HCT116 (cell line): ENCODE results near the gene URAD. TPM values are rescaled to one million over a fixed set of nuclear protein-coding genes. Genes with fewer than 3 reads are reported as not detected.

ENCODE experiments used
- ATAC-seq: fragments of 200-7000 bp; cut with Tn5 transposase; 2 replicates; pipeline ENCODE4 v1.9.1; 2020; ENCODE audit warnings: mild to moderate bottlenecking, moderate library complexity
- BruUV-seq: library from RNA; stranded (reverse); fragments of 400-500 nt; replicated peaks from 2 replicates; lab custom pipeline; 2021; lab: Mats Ljungman, UMichigan
- CTCF ChIA-PET: fragments of 300-600 bp; sonication (Branson Sonifier 250); formaldehyde crosslinking; loops from one replicate; lab custom pipeline; 2021; ENCODE audit warnings: antibody characterized with exemption; lab: Charles Lee
- POLR2A ChIA-PET: fragments of 300-600, 350-600 bp; sonication (Branson Sonifier 250); formaldehyde crosslinking; loops from one replicate; lab custom pipeline; 2021; ENCODE audit warnings: antibody characterized with exemption; lab: Charles Lee
- RAD21 ChIA-PET, 2 experiments: fragments of 300-600 bp; sonication (Branson Sonifier 250); formaldehyde crosslinking; loops; one replicate each; lab custom pipeline; 2023; ENCODE audit warnings: low total read pairs in 2 of 2; ENCODE audit not compliant: uncharacterized antibody in 2 of 2, unreplicated experiment in 2 of 2, low non-redundant PET in 1 of 2; lab: Charles Lee
- DNase-seq: peaks from one replicate; pipeline ENCODE4 v3.0.0-alpha.2; 2010; ENCODE audit warnings: low read depth, low spot score
- H2AFZ ChIP-seq: fragments of 200-600 bp; shearing (Covaris generic), sonication (generic); 2 replicates; pipeline ENCODE4 v1.6.1; 2017; ENCODE audit warnings: low read depth, mixed run types, mixed read lengths, antibody characterized with exemption, low read length; ENCODE audit not compliant: poor library complexity, severe bottlenecking
- H3K27ac ChIP-seq: 2 replicates; pipeline ENCODE4 v1.5.1; 2012; ENCODE audit warnings: low read depth, low read length
- H3K27me3 ChIP-seq: fragments of 200-600 bp; sonication (generic); 2 replicates; pipeline ENCODE4 v1.6.1; 2016; ENCODE audit warnings: mixed run types, low read length, mixed read lengths; ENCODE audit not compliant: insufficient read depth
- H3K36me3 ChIP-seq, 2 experiments: fragments of 200-500 bp in 1 of 2; fragments of 200-600 bp in 1 of 2; sonication (Bioruptor generic) in 1 of 2; sonication (generic) in 1 of 2; 2 replicates each; pipeline versions ENCODE4 v1.5.1 to v1.6.1; 2014 to 2016; ENCODE audit warnings: low read length in 2 of 2, inconsistent platforms in 1 of 2, mixed read lengths in 1 of 2, mixed run types in 1 of 2; ENCODE audit not compliant: insufficient read depth in 2 of 2, control insufficient read depth in 1 of 2
- H3K4me1 ChIP-seq, 2 experiments: fragments of 200-600 bp in 1 of 2; sonication (generic) in 1 of 2; 2 replicates each; pipeline versions ENCODE4 v1.5.1 to v1.6.1; 2012 to 2017; ENCODE audit warnings: low read length in 2 of 2, inconsistent platforms in 1 of 2, mild to moderate bottlenecking in 1 of 2, mixed read lengths in 1 of 2, mixed run types in 1 of 2, moderate library complexity in 1 of 2; ENCODE audit not compliant: insufficient read depth in 2 of 2, control insufficient read depth in 1 of 2
- H3K4me2 ChIP-seq: fragments of 200-600 bp; sonication (generic); 2 replicates; pipeline ENCODE4 v1.6.1; 2017; ENCODE audit warnings: mixed run types, low read length, mixed read lengths
- H3K4me3 ChIP-seq, 2 experiments: fragments of 200-600 bp in 1 of 2; sonication (generic) in 1 of 2; replicated peaks in 1 of 2; 2 replicates each; pipeline ENCODE4 v1.5.1; 2011 to 2016; ENCODE audit warnings: low read length in 2 of 2, control low read depth in 1 of 2, low read depth in 1 of 2, mild to moderate bottlenecking in 1 of 2, mixed read lengths in 1 of 2, mixed run types in 1 of 2
- H3K79me2 ChIP-seq: fragments of 200-600 bp; sonication (generic); 2 replicates; pipeline ENCODE4 v1.6.1; 2017; ENCODE audit warnings: mild to moderate bottlenecking, mixed run types, low read length, moderate library complexity, mixed read lengths; ENCODE audit not compliant: insufficient read depth
- H3K9ac ChIP-seq: fragments of 200-600 bp; sonication (generic); 2 replicates; pipeline ENCODE4 v1.6.1; 2016; ENCODE audit warnings: low read length, mixed read lengths
- H3K9me2 ChIP-seq: fragments of 200-600 bp; sonication (generic), shearing (Covaris generic); 2 replicates; pipeline ENCODE4 v1.6.1; 2017; ENCODE audit warnings: mixed run types, mild to moderate bottlenecking, moderate library complexity; ENCODE audit not compliant: insufficient read depth
- H3K9me3 ChIP-seq, 2 experiments: fragments of 200-500 bp in 1 of 2; fragments of 200-600 bp in 1 of 2; sonication (Bioruptor generic) in 1 of 2; sonication (generic) in 1 of 2; 2 replicates each; pipeline ENCODE4 v1.6.1; 2014 to 2017; ENCODE audit warnings: low read length in 2 of 2, mixed read lengths in 2 of 2, inconsistent platforms in 1 of 2, low read depth in 1 of 2, mild to moderate bottlenecking in 1 of 2, mixed run types in 1 of 2, moderate library complexity in 1 of 2; ENCODE audit not compliant: control insufficient read depth in 1 of 2, insufficient read depth in 1 of 2
- H4K20me1 ChIP-seq: fragments of 200-600 bp; sonication (generic), shearing (Covaris generic); 2 replicates; pipeline ENCODE4 v1.6.1; 2017; ENCODE audit warnings: mixed run types, mild to moderate bottlenecking, moderate library complexity; ENCODE audit not compliant: insufficient read depth
- CBX3 ChIP-seq: IDR thresholded peaks from 2 replicates; pipeline ENCODE4 v1.6.1; 2012; ENCODE audit warnings: low read depth
- EZH2phosphoT487 ChIP-seq: fragments of 200-600 bp; IDR thresholded peaks from 2 replicates; pipeline ENCODE4 v1.6.1; 2018; ENCODE audit warnings: antibody characterized with exemption, borderline replicate concordance
- JUND ChIP-seq: IDR thresholded peaks from 2 replicates; pipeline ENCODE4 v1.6.1; 2012
- POLR2A ChIP-seq: IDR thresholded peaks from 2 replicates; pipeline ENCODE4 v1.7.0; 2011; ENCODE audit warnings: borderline replicate concordance; ENCODE audit not compliant: insufficient read depth, insufficient read length; ENCODE audit errors: extremely low read depth
- POLR2AphosphoS5 ChIP-seq: IDR thresholded peaks from 2 replicates; pipeline ENCODE4 v1.6.1; 2011; ENCODE audit warnings: mild to moderate bottlenecking, low read depth, low read length, moderate library complexity
- RAD21 ChIP-seq: IDR thresholded peaks from 2 replicates; pipeline ENCODE4 v1.6.1; 2012; ENCODE audit warnings: low read depth, mild to moderate bottlenecking
- SP1 ChIP-seq: IDR thresholded peaks from 2 replicates; pipeline ENCODE4 v1.6.1; 2012; ENCODE audit warnings: low read depth
- SRF ChIP-seq: IDR thresholded peaks from 2 replicates; pipeline ENCODE4 v1.6.1; 2012; ENCODE audit warnings: low read depth
- ZNF274 ChIP-seq: fragments of 200-500 bp; sonication (Bioruptor generic); IDR thresholded peaks from 2 replicates; pipeline ENCODE4 v1.6.1; 2014; ENCODE audit warnings: mild to moderate bottlenecking, low read depth, low read length, inconsistent platforms
- intact Hi-C: fragments of 100-400 bp; cut with micrococcal nuclease; formaldehyde crosslinking; loops from 2 replicates; pipeline ENCODE4 v1.10.0; 2022
- total RNA-seq: library from RNA; stranded (reverse); gene quantifications from one replicate; pipeline ENCODE4 v1.2.1, GENCODE V29; 2021; ENCODE audit not compliant: unreplicated experiment
- TF ChIP-seq, protein P1 (sequence below), 3 experiments: fragments of 200-600 bp in 1 of 3; sonication (generic) in 1 of 3; IDR thresholded peaks in 2 of 3; conservative IDR thresholded peaks in 1 of 3; 2 replicates each; pipeline ENCODE4 v1.5.1; 2012 to 2017; ENCODE audit warnings: low read depth in 2 of 3, low read length in 2 of 3, antibody characterized with exemption in 1 of 3, borderline replicate concordance in 1 of 3, control low read depth in 1 of 3, mild to moderate bottlenecking in 1 of 3, mixed read lengths in 1 of 3, mixed run types in 1 of 3, moderate library complexity in 1 of 3; ENCODE audit not compliant: insufficient read depth in 1 of 3
- TF ChIP-seq, protein P2 (sequence below): IDR thresholded peaks from 2 replicates; pipeline ENCODE4 v1.6.1; 2012; ENCODE audit warnings: low read depth

Gene URAD
- total RNA-seq, 1 experiment from 2014 or later: not detected

DNA sequence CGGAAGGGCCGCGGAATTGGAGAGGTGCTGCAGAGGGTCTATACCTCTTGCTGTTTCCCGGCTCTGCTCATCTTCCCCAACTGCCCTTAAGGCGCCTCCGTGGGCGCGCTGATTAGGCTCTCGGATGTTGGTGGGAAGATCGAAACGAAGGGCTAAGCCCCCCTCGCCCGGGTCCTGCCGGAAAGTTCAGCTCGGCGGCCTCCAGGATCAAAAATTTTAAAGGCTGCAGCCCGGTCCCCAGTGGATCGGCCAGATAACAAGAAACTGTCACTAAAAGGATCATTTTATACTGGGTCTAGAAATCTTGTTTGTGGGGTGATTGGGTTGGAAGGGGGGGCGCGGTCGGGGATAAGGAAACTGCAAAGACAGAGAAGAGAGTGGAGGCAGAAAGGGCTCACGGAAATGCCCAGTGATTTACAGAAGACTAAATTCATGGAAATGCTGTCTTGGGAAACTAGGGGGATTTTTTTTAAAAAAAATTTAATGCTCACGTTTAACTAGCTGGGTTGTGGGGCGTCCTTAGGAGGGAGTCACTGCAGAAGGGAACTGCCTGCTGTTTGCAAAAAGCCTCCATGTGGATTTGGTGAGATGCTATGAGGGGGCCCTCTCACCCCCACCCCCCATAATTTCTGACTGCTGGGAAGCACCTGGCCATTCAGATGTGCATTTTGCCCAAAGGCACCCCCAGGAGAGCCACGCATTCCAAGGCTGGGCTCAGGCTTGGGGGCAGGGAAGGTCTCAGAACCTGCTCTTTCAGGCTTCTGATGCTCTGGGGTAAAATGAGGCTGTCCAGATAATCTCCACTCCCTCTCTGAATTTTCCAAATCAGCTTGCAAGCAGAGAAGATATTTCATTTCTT is 27.0 kb downstream of the URAD start:
- Histone ChIP-seq H3K4me1 (peaks cover 3 to 6% of the 10 kb centered on the region in 2 experiments; a peak in 1 of 4 replicates), H2AFZ (no peak overlapping the region), H3K9me3 (no peaks in the 10 kb centered on the region), H3K27ac (no peak overlapping the region), H3K4me3 (no peak overlapping the region), H3K9me2 (no peaks in the 10 kb centered on the region), H3K9ac (no peak overlapping the region), H3K27me3 (no peaks in the 10 kb centered on the region), H3K4me2 (no peak overlapping the region), H4K20me1 (no peaks in the 10 kb centered on the region), H3K79me2 (peaks cover 18% of the 10 kb centered on the region), H3K36me3 (peaks cover 0 to 4% of the 10 kb centered on the region in 2 experiments; a peak in 1 of 4 replicates)
- intact Hi-C loops: no loop called here
- ChIA-PET CTCF (interaction anchor here (0.9 to 1.4 kb wide), 2 partner anchors 8 to 599 kb away, joined by 3 to 4 read pairs; no protein-coding TSS in a partner anchor), RAD21 (no interaction called here), POLR2A (interaction anchor here (1.2 kb wide), 1 partner anchor 7 kb away, joined by 3 read pairs; no protein-coding TSS in a partner anchor)
- no peak for DNase-seq
- ATAC-seq: no peak
- BruUV-seq: no TSS peak
- TF ChIP-seq SP1 (no peak), ZNF274 (no peak), JUND (no peak), POLR2AphosphoS5 (no peak), EZH2phosphoT487 (no peak)
- TF ChIP-seq, all 23 proteins: peak for 0

DNA sequence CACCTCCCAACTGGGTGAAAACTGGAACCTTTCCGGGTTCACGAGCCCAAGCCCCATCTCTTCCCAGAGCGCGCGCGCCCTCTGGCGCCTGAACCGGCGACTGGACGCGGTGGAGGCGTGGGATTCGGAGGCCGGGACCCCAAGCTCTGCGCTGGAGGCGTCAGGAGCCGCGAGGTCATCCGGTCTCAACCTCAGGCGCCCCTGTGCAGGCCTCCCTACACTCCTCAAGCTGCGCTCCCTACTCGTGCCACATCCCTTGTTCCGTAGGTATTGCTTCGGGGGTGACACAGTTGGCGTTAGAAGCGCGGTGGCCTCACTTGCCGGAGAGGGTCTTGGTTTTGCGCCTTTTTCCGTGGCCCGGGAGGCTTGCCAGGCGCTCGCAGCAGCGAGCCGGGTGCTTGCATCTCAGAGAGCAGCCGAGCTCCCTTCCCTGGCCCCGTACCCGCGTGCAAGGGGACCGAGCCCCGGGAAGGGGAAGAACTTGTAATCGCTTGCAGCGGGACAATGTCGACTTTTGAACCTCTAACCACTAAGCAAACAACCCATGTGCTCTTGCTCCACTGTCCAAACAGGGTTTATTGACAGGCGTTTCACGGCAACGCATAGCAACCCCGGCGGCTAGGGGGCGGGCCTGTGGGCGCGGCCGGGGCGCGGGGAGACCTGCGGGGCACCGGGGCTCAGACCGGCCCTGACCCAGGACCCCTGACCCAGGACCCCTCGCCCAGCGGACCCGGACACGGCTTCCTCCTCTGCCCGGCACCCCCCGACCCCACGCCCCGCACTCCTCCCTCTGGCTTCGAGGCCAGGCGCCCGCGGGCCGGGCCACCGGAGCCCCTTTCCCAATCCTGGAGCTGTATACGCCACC is 27.9 kb downstream of the URAD start:
- Histone ChIP-seq H3K27ac (no peak overlapping the region), H3K9ac (0 out of 2 replicates have a peak overlapping the region, but pooled peaks have one; percentile 0), H3K4me2 (peak overlapping the region; percentile 37), H3K4me1 (peaks cover 3 to 6% of the 10 kb centered on the region in 2 experiments; a peak in 1 of 4 replicates), H3K9me2 (no peaks in the 10 kb centered on the region), H3K27me3 (no peaks in the 10 kb centered on the region), H3K36me3 (peaks cover 0 to 4% of the 10 kb centered on the region in 2 experiments; a peak in 1 of 4 replicates), H4K20me1 (no peaks in the 10 kb centered on the region), H3K79me2 (peaks cover 10% of the 10 kb centered on the region), H3K4me3 (no peak overlapping the region), H3K9me3 (no peaks in the 10 kb centered on the region), H2AFZ (no peak overlapping the region)
- DNase-seq: no peak
- ChIA-PET RAD21 (no interaction called here), POLR2A (no interaction called here), CTCF (no interaction called here)
- TF ChIP-seq POLR2A (no peak), RAD21 (peak; percentile 43), CBX3 (no peak), SP1 (no peak), POLR2AphosphoS5 (no peak), SRF (no peak), ZNF274 (no peak)
- TF ChIP-seq, protein P1, sequence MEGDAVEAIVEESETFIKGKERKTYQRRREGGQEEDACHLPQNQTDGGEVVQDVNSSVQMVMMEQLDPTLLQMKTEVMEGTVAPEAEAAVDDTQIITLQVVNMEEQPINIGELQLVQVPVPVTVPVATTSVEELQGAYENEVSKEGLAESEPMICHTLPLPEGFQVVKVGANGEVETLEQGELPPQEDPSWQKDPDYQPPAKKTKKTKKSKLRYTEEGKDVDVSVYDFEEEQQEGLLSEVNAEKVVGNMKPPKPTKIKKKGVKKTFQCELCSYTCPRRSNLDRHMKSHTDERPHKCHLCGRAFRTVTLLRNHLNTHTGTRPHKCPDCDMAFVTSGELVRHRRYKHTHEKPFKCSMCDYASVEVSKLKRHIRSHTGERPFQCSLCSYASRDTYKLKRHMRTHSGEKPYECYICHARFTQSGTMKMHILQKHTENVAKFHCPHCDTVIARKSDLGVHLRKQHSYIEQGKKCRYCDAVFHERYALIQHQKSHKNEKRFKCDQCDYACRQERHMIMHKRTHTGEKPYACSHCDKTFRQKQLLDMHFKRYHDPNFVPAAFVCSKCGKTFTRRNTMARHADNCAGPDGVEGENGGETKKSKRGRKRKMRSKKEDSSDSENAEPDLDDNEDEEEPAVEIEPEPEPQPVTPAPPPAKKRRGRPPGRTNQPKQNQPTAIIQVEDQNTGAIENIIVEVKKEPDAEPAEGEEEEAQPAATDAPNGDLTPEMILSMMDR (IDR thresholded peaks at IDR 0.05 in 2 of 3, conservative IDR thresholded peaks at IDR 0.05 in 1 of 3; ENCODE audit: borderline replicate concordance in 1 of 3, insufficient read depth in 1 of 3, low read depth in 2 of 3, low read length in 2 of 3): peak; percentile 27 to 55 (median 48); a peak in 5 of 6 replicates
- TF ChIP-seq, protein P2, sequence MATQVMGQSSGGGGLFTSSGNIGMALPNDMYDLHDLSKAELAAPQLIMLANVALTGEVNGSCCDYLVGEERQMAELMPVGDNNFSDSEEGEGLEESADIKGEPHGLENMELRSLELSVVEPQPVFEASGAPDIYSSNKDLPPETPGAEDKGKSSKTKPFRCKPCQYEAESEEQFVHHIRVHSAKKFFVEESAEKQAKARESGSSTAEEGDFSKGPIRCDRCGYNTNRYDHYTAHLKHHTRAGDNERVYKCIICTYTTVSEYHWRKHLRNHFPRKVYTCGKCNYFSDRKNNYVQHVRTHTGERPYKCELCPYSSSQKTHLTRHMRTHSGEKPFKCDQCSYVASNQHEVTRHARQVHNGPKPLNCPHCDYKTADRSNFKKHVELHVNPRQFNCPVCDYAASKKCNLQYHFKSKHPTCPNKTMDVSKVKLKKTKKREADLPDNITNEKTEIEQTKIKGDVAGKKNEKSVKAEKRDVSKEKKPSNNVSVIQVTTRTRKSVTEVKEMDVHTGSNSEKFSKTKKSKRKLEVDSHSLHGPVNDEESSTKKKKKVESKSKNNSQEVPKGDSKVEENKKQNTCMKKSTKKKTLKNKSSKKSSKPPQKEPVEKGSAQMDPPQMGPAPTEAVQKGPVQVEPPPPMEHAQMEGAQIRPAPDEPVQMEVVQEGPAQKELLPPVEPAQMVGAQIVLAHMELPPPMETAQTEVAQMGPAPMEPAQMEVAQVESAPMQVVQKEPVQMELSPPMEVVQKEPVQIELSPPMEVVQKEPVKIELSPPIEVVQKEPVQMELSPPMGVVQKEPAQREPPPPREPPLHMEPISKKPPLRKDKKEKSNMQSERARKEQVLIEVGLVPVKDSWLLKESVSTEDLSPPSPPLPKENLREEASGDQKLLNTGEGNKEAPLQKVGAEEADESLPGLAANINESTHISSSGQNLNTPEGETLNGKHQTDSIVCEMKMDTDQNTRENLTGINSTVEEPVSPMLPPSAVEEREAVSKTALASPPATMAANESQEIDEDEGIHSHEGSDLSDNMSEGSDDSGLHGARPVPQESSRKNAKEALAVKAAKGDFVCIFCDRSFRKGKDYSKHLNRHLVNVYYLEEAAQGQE: no peak
- intact Hi-C loops: no loop called here
- BruUV-seq: no TSS peak
- ATAC-seq: peak; percentile 87
